HG02763 (cell line): ENCODE measurements around the gene FAM163B.

Experiments
- ATAC-seq: cut with Tn5 transposase; IDR thresholded peaks from one replicate; pipeline ENCODE4 v1.9.1; 2021; ENCODE audit warnings: mild to moderate bottlenecking, moderate library complexity; ENCODE audit not compliant: unreplicated experiment

FAM163B gene

GRCh38 chr9:133609311-133610098 lies at the start of gene FAM163B:
Gene FAM163B (minus strand): TSS chr9:133609389. CDS start chr9:133580223, 29,166 bp downstream.
- ATAC-seq, result no peak

- no peak for ATAC-seq
Measured at GRCh38 chr9:133657120-133657661, 48.0 kb upstream of the FAM163B start.

GRCh38 chr9:133656211-133657119 lies 47.3 kb upstream of the FAM163B start:
- no peak for ATAC-seq

- ATAC-seq, result no peak
Measured at GRCh38 chr9:133655701-133656100, 46.5 kb upstream of the FAM163B start.

GRCh38 chr9:133654736-133655657 lies 45.8 kb upstream of the FAM163B start:
- no peak for ATAC-seq

GRCh38 chr9:133653638-133654037 lies 44.4 kb upstream of the FAM163B start:
- no peak for ATAC-seq

- no peak for ATAC-seq
Measured at GRCh38 chr9:133650026-133650425, 40.8 kb upstream of the FAM163B start.

- ATAC-seq, result no peak
Measured at GRCh38 chr9:133649194-133649593, 40.0 kb upstream of the FAM163B start.

GRCh38 chr9:133647765-133648469 lies 38.7 kb upstream of the FAM163B start:
- no peak for ATAC-seq

GRCh38 chr9:133647148-133647547 lies 38.0 kb upstream of the FAM163B start:
- ATAC-seq, result no peak

GRCh38 chr9:133645021-133645765 lies 36.0 kb upstream of the FAM163B start:
- no peak for ATAC-seq

- no peak for ATAC-seq
Measured at GRCh38 chr9:133643978-133644760, 35.0 kb upstream of the FAM163B start.

- no peak for ATAC-seq
Measured at GRCh38 chr9:133643362-133643755, 34.2 kb upstream of the FAM163B start.

- ATAC-seq, result no peak
Measured at GRCh38 chr9:133642708-133643361, 33.6 kb upstream of the FAM163B start.

GRCh38 chr9:133641861-133642595 lies 32.8 kb upstream of the FAM163B start:
- ATAC-seq, result no peak

- ATAC-seq, result no peak
Measured at GRCh38 chr9:133641396-133641655, 32.1 kb upstream of the FAM163B start.

- ATAC-seq, result no peak
Measured at GRCh38 chr9:133640580-133641395, 31.6 kb upstream of the FAM163B start.
